Measurements from ENCODE around the gene C10orf90. TPM values are rescaled to one million over a fixed set of nuclear protein-coding genes. Genes with fewer than 3 reads are reported as not detected.

The C10orf90 gene
- total RNA-seq, 1 donor from 2014 or later: not detected

DNA sequence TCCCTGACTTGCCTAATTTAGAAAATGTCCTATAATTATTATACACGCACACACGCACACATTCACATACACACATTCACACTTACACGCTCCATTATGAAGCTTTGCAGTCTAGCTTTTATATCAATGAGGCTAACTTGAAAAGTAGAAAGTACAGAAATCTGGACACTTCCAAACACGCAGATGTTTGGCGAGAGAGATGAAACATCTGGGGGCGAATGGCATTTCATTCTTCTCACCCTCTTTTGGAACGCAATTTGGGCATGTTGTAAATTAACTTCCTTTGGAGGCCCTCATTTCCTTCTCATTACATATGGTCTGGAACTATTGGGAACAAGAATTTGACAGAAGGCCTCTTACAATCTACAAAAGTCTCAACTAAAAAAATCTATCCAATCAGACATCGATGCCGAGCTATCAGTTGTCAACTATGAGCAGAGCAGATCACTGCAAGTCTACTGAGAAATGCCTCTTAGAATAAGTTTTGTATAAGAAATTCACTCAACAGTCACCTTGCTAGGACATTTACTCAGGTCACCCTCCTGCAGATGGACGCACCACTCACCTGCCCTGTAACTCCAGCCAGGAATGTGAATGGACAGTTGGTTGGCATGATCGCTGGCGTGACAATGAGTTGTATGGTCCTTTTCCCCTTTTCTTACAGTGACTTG is 167.0 kb downstream of the C10orf90 start:
- Mint-ChIP-seq H3K36me3 (ENCODE audit: low read depth) (no peaks in the 10 kb centered on the region), H3K27me3 (no peaks in the 10 kb centered on the region), H3K27ac (no peak overlapping the region), H3K9me3 (no peaks in the 10 kb centered on the region), H3K4me3 (no peak overlapping the region), H3K4me1 (no peaks in the 10 kb centered on the region)
- ATAC-seq (ENCODE audit: low read depth): no peak
- ChIA-PET POLR2A (no interaction called here), CTCF (interaction anchor here (0.7 to 2.8 kb wide), 11 partner anchors 9 to 635 kb away, joined by 3 to 60 read pairs (median 5); no protein-coding TSS in a partner anchor)
- no peak for TF ChIP-seq CTCF (IDR thresholded peaks at IDR 0.05)
- intact Hi-C loops (cut with micrococcal nuclease): loop anchor here (1.0 to 2.0 kb wide), 5 partner anchors 405 to 635 kb away; no protein-coding TSS in a partner anchor
- DNase-seq: no peak

- no peak overlapping the region for H3K27ac Mint-ChIP-seq
- DNase-seq: no peak
- ChIA-PET CTCF (interaction anchor here (0.8 to 2.8 kb wide), 3 partner anchors 520 to 568 kb away, joined by 4 to 60 read pairs (median 4); no protein-coding TSS in a partner anchor), POLR2A (no interaction called here)
- H3K4me3 Mint-ChIP-seq: no peak overlapping the region
- intact Hi-C loops (cut with micrococcal nuclease): no loop called here
- H3K36me3 Mint-ChIP-seq (ENCODE audit: low read depth): no peaks in the 10 kb centered on the region
- H3K27me3 Mint-ChIP-seq: no peaks in the 10 kb centered on the region
- H3K4me1 Mint-ChIP-seq: no peaks in the 10 kb centered on the region
- H3K9me3 Mint-ChIP-seq: no peaks in the 10 kb centered on the region
- no peak for TF ChIP-seq CTCF (IDR thresholded peaks at IDR 0.05)
- no peak for ATAC-seq (ENCODE audit: low read depth)
Measured at GRCh38 chr10:126502441-126502840, 168.1 kb downstream of the C10orf90 start.

GRCh38 chr10:126501828-126502227 is 168.7 kb downstream of the C10orf90 start:
- ChIA-PET POLR2A (no interaction called here), CTCF (interaction anchor here (0.9 to 1.2 kb wide), 3 partner anchors 517 to 568 kb away, joined by 3 to 5 read pairs (median 3); no protein-coding TSS in a partner anchor)
- H3K9me3 Mint-ChIP-seq: no peaks in the 10 kb centered on the region
- intact Hi-C loops (cut with micrococcal nuclease): no loop called here
- H3K4me1 Mint-ChIP-seq: no peaks in the 10 kb centered on the region
- no peaks in the 10 kb centered on the region for H3K27me3 Mint-ChIP-seq
- H3K36me3 Mint-ChIP-seq (ENCODE audit: low read depth): no peaks in the 10 kb centered on the region
- ATAC-seq (ENCODE audit: low read depth) (no peak), DNase-seq (no peak)
- no peak overlapping the region for H3K27ac Mint-ChIP-seq
- no peak for TF ChIP-seq CTCF (IDR thresholded peaks at IDR 0.05)
- H3K4me3 Mint-ChIP-seq: no peak overlapping the region

- H3K27ac Mint-ChIP-seq: no peak overlapping the region
- H3K36me3 Mint-ChIP-seq (ENCODE audit: low read depth): no peaks in the 10 kb centered on the region
- no peaks in the 10 kb centered on the region for H3K27me3 Mint-ChIP-seq
- no peak overlapping the region for H3K4me3 Mint-ChIP-seq
- ChIA-PET POLR2A (no interaction called here), CTCF (interaction anchor here (0.9 to 1.2 kb wide), 3 partner anchors 516 to 567 kb away, joined by 3 to 5 read pairs (median 3); no protein-coding TSS in a partner anchor)
- DNase-seq (no peak), ATAC-seq (ENCODE audit: low read depth) (no peak)
- H3K9me3 Mint-ChIP-seq: no peaks in the 10 kb centered on the region
- no peak for TF ChIP-seq CTCF (IDR thresholded peaks at IDR 0.05)
- no peaks in the 10 kb centered on the region for H3K4me1 Mint-ChIP-seq
- intact Hi-C loops (cut with micrococcal nuclease): no loop called here
Measured at GRCh38 chr10:126500866-126501265, 169.6 kb downstream of the C10orf90 start.

DNA sequence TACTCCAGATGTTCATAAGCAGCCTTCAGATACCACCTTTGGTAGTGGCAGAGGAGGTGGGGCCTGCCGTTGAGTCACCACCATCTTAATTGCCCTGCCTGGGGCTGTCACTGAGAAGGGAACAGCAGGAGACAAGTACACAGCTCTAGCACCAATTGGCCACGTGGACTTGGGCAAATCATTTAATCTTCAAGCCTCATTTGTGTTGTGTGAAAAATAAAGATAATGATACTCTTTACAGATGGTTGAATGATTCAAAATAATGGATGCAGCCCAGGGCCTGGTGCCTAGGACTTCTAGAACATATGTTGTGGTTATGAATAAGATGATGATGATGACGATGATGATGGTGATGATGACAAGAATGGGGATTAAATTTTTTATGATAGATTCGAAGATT is 170.3 kb downstream of the C10orf90 start:
- DNase-seq (no peak), ATAC-seq (ENCODE audit: low read depth) (no peak)
- TF ChIP-seq CTCF (IDR thresholded peaks at IDR 0.05): no peak
- intact Hi-C loops (cut with micrococcal nuclease): no loop called here
- ChIA-PET POLR2A (no interaction called here), CTCF (no interaction called here)
- Mint-ChIP-seq H3K27ac (no peak overlapping the region), H3K4me3 (no peak overlapping the region), H3K4me1 (no peaks in the 10 kb centered on the region), H3K9me3 (no peaks in the 10 kb centered on the region), H3K27me3 (no peaks in the 10 kb centered on the region), H3K36me3 (ENCODE audit: low read depth) (no peaks in the 10 kb centered on the region)
